GM12878 (cell line): ENCODE data around the gene CDC14B. TPM values are rescaled to one million over a fixed set of nuclear protein-coding genes. Genes with fewer than 3 reads are reported as not detected.

Source experiments
- ATAC-seq: fragments of 200-7000 bp; cut with Tn5 transposase; 3 replicates; pipeline ENCODE4 v1.9.1; 2020; ENCODE audit warnings: mild to moderate bottlenecking, moderate library complexity
- BruUV-seq: library from RNA; stranded (reverse); fragments of 400-500 nt; replicated peaks from 2 replicates; lab custom pipeline; 2021; lab: Mats Ljungman, UMichigan
- CTCF ChIA-PET: fragments of 300-600 bp; sonication (Branson Sonifier 250); formaldehyde crosslinking; extraction: SDS; loops from one replicate; lab custom pipeline; 2021; ENCODE audit warnings: inconsistent platforms; lab: Yijun Ruan, JAX
- POLR2A ChIA-PET: fragments of 350-600 bp; formaldehyde crosslinking; extraction: SDS; loops from one replicate; lab custom pipeline; 2021; ENCODE audit warnings: inconsistent platforms; lab: Charles Lee
- RAD21 ChIA-PET: fragments of 300-600 bp; sonication (Branson Sonifier 250); formaldehyde crosslinking; loops from one replicate; lab custom pipeline; 2023; ENCODE audit warnings: antibody characterized with exemption; ENCODE audit not compliant: unreplicated experiment; lab: Charles Lee
- SMC1A ChIA-PET: fragments of 300-600 bp; sonication (Branson Sonifier 250); formaldehyde crosslinking; loops from one replicate; lab custom pipeline; 2023; ENCODE audit not compliant: unreplicated experiment, uncharacterized antibody; lab: Charles Lee
- DNase-seq: peaks from one replicate; pipeline ENCODE4 v3.0.0-alpha.2; 2011; ENCODE audit warnings: low read depth, low spot score
- FAIRE-seq: peaks from 3 replicates; lab custom pipeline; 2011; peaks lifted over from hg19 to GRCh38; lab: Jason Lieb, UNC
- H2AFZ ChIP-seq: 2 replicates; pipeline ENCODE4 v1.6.0; 2011; ENCODE audit warnings: low read depth, low read length, control low read depth; ENCODE audit not compliant: control insufficient read depth
- H3K27ac ChIP-seq: 2 replicates; pipeline ENCODE4 v1.5.1; 2011; ENCODE audit warnings: control low read depth; ENCODE audit not compliant: control insufficient read depth, insufficient read depth
- H3K27me3 ChIP-seq, 2 experiments: replicated peaks in 1 of 2; 2 replicates each; pipeline versions ENCODE4 v1.6.0 to v1.6.1; 2011; ENCODE audit warnings: low read length in 1 of 2; ENCODE audit not compliant: control insufficient read depth in 2 of 2, insufficient read depth in 2 of 2
- H3K36me3 ChIP-seq, 2 experiments: 2 replicates each; pipeline ENCODE4 v1.5.1; 2011; ENCODE audit warnings: low read length in 1 of 2; ENCODE audit not compliant: control insufficient read depth in 2 of 2, insufficient read depth in 2 of 2
- H3K4me1 ChIP-seq: 2 replicates; pipeline ENCODE4 v1.6.1; 2011; ENCODE audit warnings: mild to moderate bottlenecking, low read length, moderate library complexity, mixed read lengths; ENCODE audit not compliant: control insufficient read depth, insufficient read depth
- H3K4me2 ChIP-seq: 2 replicates; pipeline ENCODE4 v1.6.0; 2011; ENCODE audit warnings: control low read depth; ENCODE audit not compliant: control insufficient read depth, insufficient read depth
- H3K4me3 ChIP-seq: fragments of 200-600 bp; sonication (generic); 2 replicates; pipeline ENCODE4 v1.5.1; 2016
- H3K79me2 ChIP-seq: 2 replicates; pipeline ENCODE4 v1.6.0; 2011; ENCODE audit warnings: low read length; ENCODE audit not compliant: control insufficient read depth, insufficient read depth
- H3K9ac ChIP-seq: 2 replicates; pipeline ENCODE4 v1.8.0; 2011; ENCODE audit warnings: low read length, control low read depth, mixed read lengths; ENCODE audit not compliant: control insufficient read depth, insufficient read depth
- H3K9me3 ChIP-seq: replicated peaks from 3 replicates; pipeline ENCODE4 v1.5.1; 2011; ENCODE audit warnings: mild to moderate bottlenecking, low read length; ENCODE audit not compliant: control insufficient read depth, insufficient read depth
- H4K20me1 ChIP-seq: 2 replicates; pipeline ENCODE4 v1.6.0; 2011; ENCODE audit not compliant: control insufficient read depth, insufficient read depth
- ATF7 ChIP-seq: fragments of 450-650 bp; IDR thresholded peaks from 2 replicates; pipeline ENCODE4 v1.6.1; 2016; ENCODE audit warnings: low read depth, mild to moderate bottlenecking
- CBX5 ChIP-seq: sonication (generic); IDR thresholded peaks from 2 replicates; pipeline ENCODE4 v1.6.1; 2016; ENCODE audit warnings: low read depth, moderate library complexity, mild to moderate bottlenecking, inconsistent platforms
- CREB1 ChIP-seq: IDR thresholded peaks from 2 replicates; pipeline ENCODE4 v1.6.1; 2012; ENCODE audit warnings: low read depth, mild to moderate bottlenecking, inconsistent platforms
- DPF2 ChIP-seq: fragments of 450-650 bp; IDR thresholded peaks from 2 replicates; pipeline ENCODE4 v1.6.1; 2017; ENCODE audit warnings: mild to moderate bottlenecking
- ETV6 ChIP-seq, 2 experiments: fragments of 450-650 bp in 1 of 2; IDR thresholded peaks in 1 of 2; conservative IDR thresholded peaks in 1 of 2; 2 replicates each; pipeline ENCODE4 v1.6.1; 2014; ENCODE audit warnings: antibody characterized with exemption in 1 of 2, borderline replicate concordance in 1 of 2, low read depth in 1 of 2, mild to moderate bottlenecking in 1 of 2, moderate library complexity in 1 of 2
- IKZF2 ChIP-seq, 2 experiments: fragments of 450-650 bp; IDR thresholded peaks; 2 replicates each; pipeline ENCODE4 v1.6.1; 2017; ENCODE audit warnings: mild to moderate bottlenecking in 2 of 2, moderate library complexity in 2 of 2
- MEF2B ChIP-seq: fragments of 450-650 bp; IDR thresholded peaks from 2 replicates; pipeline ENCODE4 v1.6.1; 2018; ENCODE audit warnings: mild to moderate bottlenecking, moderate library complexity; ENCODE audit not compliant: partially characterized antibody, poor library complexity, severe bottlenecking
- MYC ChIP-seq: IDR thresholded peaks from 2 replicates; pipeline ENCODE4 v1.6.1; 2011; ENCODE audit warnings: mild to moderate bottlenecking, low read length, moderate library complexity, inconsistent platforms; ENCODE audit not compliant: insufficient read depth, insufficient replicate concordance, insufficient read length, severe bottlenecking
- NBN ChIP-seq: fragments of 450-650 bp; IDR thresholded peaks from 2 replicates; pipeline ENCODE4 v1.6.1; 2016
- NR2C1 ChIP-seq: fragments of 450-650 bp; IDR thresholded peaks from 2 replicates; pipeline ENCODE4 v1.6.1; 2017; ENCODE audit warnings: antibody characterized with exemption, mild to moderate bottlenecking, moderate library complexity
- POLR2A ChIP-seq: IDR thresholded peaks from 2 replicates; pipeline ENCODE4 v1.6.1; 2011; ENCODE audit warnings: low read depth, mild to moderate bottlenecking, low read length
- SMAD5 ChIP-seq: IDR thresholded peaks from 2 replicates; pipeline ENCODE4 v1.6.1; 2016; ENCODE audit warnings: antibody characterized with exemption, low read depth
- SRF ChIP-seq, 2 experiments: IDR thresholded peaks; 2 replicates each; pipeline ENCODE4 v1.6.1; 2011; ENCODE audit warnings: low read depth in 2 of 2, low read length in 2 of 2, mild to moderate bottlenecking in 1 of 2, moderate library complexity in 1 of 2
- ZNF207 ChIP-seq: fragments of 450-650 bp; IDR thresholded peaks from 2 replicates; pipeline ENCODE4 v1.6.1; 2014; ENCODE audit warnings: antibody characterized with exemption, mild to moderate bottlenecking, borderline replicate concordance
- WGBS: methylation state at CpG from one replicate; pipeline ENCODE4 v1.1.6; 2016; ENCODE audit warnings: low lambda C conversion rate; ENCODE audit not compliant: insufficient replicate concordance, insufficient coverage; ENCODE audit errors: missing lambda C conversion rate; 5-methylcytosine and 5-hydroxymethylcytosine counted together
- in situ Hi-C: fragments of 300-500 bp; cut with MboI; formaldehyde crosslinking; loops from 9 replicates; pipeline ENCODE4 v1.14.3; 2018; ENCODE audit warnings: mixed read lengths
- intact Hi-C: fragments of 100-400 bp; cut with micrococcal nuclease; formaldehyde crosslinking; loops from one replicate; pipeline ENCODE4 v1.14.2; 2022; ENCODE audit not compliant: unreplicated experiment
- polyA plus RNA-seq, 11 experiments: library from polyadenylated mRNA; depleted of rRNA in 4 of 11; unstranded in 6 of 11; stranded (reverse) in 5 of 11; fragments of >200 nt; fragmentation: Nextera tagmentation in 4 of 11; fragmentation: Illumina TruSeq in 1 of 11; extraction: Ambion mirVana in 4 of 11; extraction: Trizol in 1 of 11; gene quantifications; 1 replicate in 1 of 11; 2 replicates in 10 of 11; pipeline versions ENCODE4 v1.2.1 to v1.2.3, GENCODE V29; 2011 to 2016; ENCODE audit warnings: inconsistent platforms in 2 of 11, missing spikeins in 2 of 11, low read depth in 1 of 11
- total RNA-seq, 4 experiments: library from RNA; depleted of rRNA in 3 of 4; stranded (reverse); fragments of >200 nt in 3 of 4; fragmentation: Illumina TruSeq in 1 of 4; extraction: Trizol in 1 of 4; gene quantifications; 2 replicates each; pipeline versions ENCODE4 v1.2.1 to v1.2.3, GENCODE V29; 2013 to 2021
- TF ChIP-seq, protein P1 (sequence below): IDR thresholded peaks from 2 replicates; pipeline ENCODE4 v1.6.1; 2012; ENCODE audit warnings: mild to moderate bottlenecking, low read depth, low read length
- TF ChIP-seq, protein P2 (sequence below): fragments of 450-650 bp; conservative IDR thresholded peaks from 2 replicates; pipeline ENCODE4 v1.6.1; 2017; ENCODE audit warnings: mild to moderate bottlenecking, moderate library complexity
- TF ChIP-seq, protein P3 (sequence below): IDR thresholded peaks from 2 replicates; pipeline ENCODE4 v1.6.1; 2012; ENCODE audit warnings: low read depth, low read length, improper control_type of control experiment

Gene CDC14B
- total and polyA plus RNA-seq, 10 of the 15 experiments (the other 5 are each of a cell fraction or from before 2014, with no cell fraction given), result 3.7 to 11.7 (median 6.2) TPM

DNA sequence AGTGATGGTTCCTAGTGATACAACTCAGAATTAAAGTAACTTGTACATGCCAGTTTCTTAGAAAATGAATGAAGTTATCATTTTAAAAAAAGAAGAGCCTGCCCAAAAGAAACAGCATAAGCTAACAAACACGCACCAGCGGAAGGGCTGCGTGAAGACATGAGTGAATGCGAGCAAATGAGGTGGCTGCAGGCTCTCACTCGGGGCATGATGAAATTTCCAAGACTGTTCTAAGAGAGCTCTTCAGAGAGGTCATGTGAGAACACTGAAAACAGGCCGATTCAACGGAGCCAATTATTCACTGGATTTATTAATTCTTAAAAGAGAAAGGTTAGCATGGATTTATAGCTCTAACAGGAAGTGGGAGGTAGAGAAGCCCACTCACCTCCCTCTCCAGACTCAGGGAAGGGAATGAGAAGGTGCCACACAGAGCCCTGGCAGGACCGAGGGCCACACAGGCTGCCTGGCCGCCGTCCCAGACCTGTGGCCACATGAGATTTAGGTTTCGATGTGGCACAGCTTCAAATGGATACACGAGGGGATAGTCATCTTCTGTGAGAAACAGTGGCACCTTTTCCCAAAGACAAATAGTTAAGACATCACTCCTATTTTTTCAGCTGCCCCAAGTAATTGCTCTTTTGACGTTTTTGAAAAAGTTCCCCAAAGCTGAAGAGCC lies 114.2 kb downstream of the CDC14B start (continued):
- TF ChIP-seq DPF2, result no peak
- no peak for TF ChIP-seq ATF7
- no peak for TF ChIP-seq ETV6 (conservative IDR thresholded peaks at IDR 0.05 in 1 of 2, IDR thresholded peaks at IDR 0.05 in 1 of 2; ENCODE audit: borderline replicate concordance in 1 of 2, low read depth in 1 of 2)
- no peak for TF ChIP-seq SMAD5

DNA sequence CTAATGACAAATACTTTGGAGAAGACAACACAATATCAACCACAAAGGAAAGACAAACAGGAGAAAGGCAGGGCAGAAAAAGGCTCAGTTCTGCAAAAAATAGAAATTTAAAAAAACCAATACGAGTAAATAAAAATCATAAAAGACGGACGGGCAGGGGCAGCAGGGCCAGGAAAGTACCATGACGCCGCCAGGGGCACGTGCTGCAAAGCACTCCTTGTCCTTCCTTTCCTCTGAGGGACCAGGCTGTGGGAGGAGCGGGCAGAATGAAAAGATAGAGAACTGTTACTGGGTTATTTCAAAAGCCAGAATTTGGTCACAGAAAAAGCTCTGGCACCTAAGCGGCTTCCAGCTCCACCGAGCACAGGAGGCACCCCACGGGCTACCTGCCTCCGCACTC lies 115.7 kb downstream of the CDC14B start:
- Histone ChIP-seq H3K4me1 (no peaks in the 10 kb centered on the region), H3K4me3 (no peak overlapping the region), H3K9ac (no peak overlapping the region), H4K20me1 (no peaks in the 10 kb centered on the region), H3K27ac (no peak overlapping the region), H3K36me3 (no peaks in the 10 kb centered on the region), H3K4me2 (no peak overlapping the region), H3K79me2 (no peaks in the 10 kb centered on the region), H2AFZ (no peak overlapping the region), H3K9me3 (no peaks in the 10 kb centered on the region), H3K27me3 (no peaks in the 10 kb centered on the region)
- FAIRE-seq, result no peak
- ChIA-PET RAD21 (no interaction called here), CTCF (no interaction called here), SMC1A (interaction anchor here (1.1 kb wide), 1 partner anchor 14 kb away, joined by 3 read pairs; no protein-coding TSS in a partner anchor), POLR2A (no interaction called here)
- ATAC-seq, result no peak
- no TSS peak for BruUV-seq
- WGBS, result 64% methylated on average over 11 of the region's 11 CpGs
- DNase-seq, result no peak
- intact Hi-C loops, result no loop called here
- in situ Hi-C loops, result no loop called here
- no peak for TF ChIP-seq NBN
- TF ChIP-seq POLR2A, result no peak
- TF ChIP-seq SRF (IDR thresholded peaks at IDR 0.05; ENCODE audit: low read depth in 2 of 2, low read length in 2 of 2), result no peak
- TF ChIP-seq CREB1, result no peak
- TF ChIP-seq, protein P1, sequence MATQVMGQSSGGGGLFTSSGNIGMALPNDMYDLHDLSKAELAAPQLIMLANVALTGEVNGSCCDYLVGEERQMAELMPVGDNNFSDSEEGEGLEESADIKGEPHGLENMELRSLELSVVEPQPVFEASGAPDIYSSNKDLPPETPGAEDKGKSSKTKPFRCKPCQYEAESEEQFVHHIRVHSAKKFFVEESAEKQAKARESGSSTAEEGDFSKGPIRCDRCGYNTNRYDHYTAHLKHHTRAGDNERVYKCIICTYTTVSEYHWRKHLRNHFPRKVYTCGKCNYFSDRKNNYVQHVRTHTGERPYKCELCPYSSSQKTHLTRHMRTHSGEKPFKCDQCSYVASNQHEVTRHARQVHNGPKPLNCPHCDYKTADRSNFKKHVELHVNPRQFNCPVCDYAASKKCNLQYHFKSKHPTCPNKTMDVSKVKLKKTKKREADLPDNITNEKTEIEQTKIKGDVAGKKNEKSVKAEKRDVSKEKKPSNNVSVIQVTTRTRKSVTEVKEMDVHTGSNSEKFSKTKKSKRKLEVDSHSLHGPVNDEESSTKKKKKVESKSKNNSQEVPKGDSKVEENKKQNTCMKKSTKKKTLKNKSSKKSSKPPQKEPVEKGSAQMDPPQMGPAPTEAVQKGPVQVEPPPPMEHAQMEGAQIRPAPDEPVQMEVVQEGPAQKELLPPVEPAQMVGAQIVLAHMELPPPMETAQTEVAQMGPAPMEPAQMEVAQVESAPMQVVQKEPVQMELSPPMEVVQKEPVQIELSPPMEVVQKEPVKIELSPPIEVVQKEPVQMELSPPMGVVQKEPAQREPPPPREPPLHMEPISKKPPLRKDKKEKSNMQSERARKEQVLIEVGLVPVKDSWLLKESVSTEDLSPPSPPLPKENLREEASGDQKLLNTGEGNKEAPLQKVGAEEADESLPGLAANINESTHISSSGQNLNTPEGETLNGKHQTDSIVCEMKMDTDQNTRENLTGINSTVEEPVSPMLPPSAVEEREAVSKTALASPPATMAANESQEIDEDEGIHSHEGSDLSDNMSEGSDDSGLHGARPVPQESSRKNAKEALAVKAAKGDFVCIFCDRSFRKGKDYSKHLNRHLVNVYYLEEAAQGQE, result no peak
- TF ChIP-seq IKZF2 (IDR thresholded peaks at IDR 0.05), result no peak
- TF ChIP-seq, protein P2, sequence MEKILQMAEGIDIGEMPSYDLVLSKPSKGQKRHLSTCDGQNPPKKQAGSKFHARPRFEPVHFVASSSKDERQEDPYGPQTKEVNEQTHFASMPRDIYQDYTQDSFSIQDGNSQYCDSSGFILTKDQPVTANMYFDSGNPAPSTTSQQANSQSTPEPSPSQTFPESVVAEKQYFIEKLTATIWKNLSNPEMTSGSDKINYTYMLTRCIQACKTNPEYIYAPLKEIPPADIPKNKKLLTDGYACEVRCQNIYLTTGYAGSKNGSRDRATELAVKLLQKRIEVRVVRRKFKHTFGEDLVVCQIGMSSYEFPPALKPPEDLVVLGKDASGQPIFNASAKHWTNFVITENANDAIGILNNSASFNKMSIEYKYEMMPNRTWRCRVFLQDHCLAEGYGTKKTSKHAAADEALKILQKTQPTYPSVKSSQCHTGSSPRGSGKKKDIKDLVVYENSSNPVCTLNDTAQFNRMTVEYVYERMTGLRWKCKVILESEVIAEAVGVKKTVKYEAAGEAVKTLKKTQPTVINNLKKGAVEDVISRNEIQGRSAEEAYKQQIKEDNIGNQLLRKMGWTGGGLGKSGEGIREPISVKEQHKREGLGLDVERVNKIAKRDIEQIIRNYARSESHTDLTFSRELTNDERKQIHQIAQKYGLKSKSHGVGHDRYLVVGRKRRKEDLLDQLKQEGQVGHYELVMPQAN, result no peak
- TF ChIP-seq MEF2B, result no peak
- TF ChIP-seq ZNF207, result no peak
- no peak for TF ChIP-seq NR2C1
- no peak for TF ChIP-seq SMAD5
- no peak for TF ChIP-seq CBX5
- TF ChIP-seq, protein P3, sequence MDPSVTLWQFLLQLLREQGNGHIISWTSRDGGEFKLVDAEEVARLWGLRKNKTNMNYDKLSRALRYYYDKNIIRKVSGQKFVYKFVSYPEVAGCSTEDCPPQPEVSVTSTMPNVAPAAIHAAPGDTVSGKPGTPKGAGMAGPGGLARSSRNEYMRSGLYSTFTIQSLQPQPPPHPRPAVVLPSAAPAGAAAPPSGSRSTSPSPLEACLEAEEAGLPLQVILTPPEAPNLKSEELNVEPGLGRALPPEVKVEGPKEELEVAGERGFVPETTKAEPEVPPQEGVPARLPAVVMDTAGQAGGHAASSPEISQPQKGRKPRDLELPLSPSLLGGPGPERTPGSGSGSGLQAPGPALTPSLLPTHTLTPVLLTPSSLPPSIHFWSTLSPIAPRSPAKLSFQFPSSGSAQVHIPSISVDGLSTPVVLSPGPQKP, result no peak
- no peak for TF ChIP-seq MYC
